SK-N-SH treated with all-trans-retinoic acid at 6 μM for 48 hours (cell line): Measurements from ENCODE around the gene EPOP.

ENCODE experiments used
- ATAC-seq: fragments of 200-7000 bp; cut with Tn5 transposase; 3 replicates; pipeline ENCODE4 v1.9.1; 2020; ENCODE audit warnings: mild to moderate bottlenecking, moderate library complexity
- ARNTL ChIP-seq: fragments of 450-650 bp; formaldehyde crosslinking; IDR thresholded peaks from 2 replicates; pipeline ENCODE4 v1.5.0; 2020; ENCODE audit warnings: low read depth, mild to moderate bottlenecking, moderate library complexity, borderline replicate concordance
- BACH2 ChIP-seq: fragments of 250-450 bp; sonication (Bioruptor Pico); IDR thresholded peaks from 2 replicates; pipeline ENCODE4 v1.9.0; 2021; ENCODE audit warnings: mild to moderate bottlenecking, borderline replicate concordance
- CSDC2 ChIP-seq: fragments of 250-450 bp; sonication (Bioruptor Pico); IDR thresholded peaks from 2 replicates; pipeline ENCODE4 v1.5.0; 2020; ENCODE audit warnings: mild to moderate bottlenecking, moderate library complexity
- ESRRG ChIP-seq: fragments of 250-450 bp; sonication (Bioruptor Pico); IDR thresholded peaks from 2 replicates; pipeline ENCODE4 v1.6.1; 2021; ENCODE audit warnings: mild to moderate bottlenecking
- GLIS3 ChIP-seq: fragments of 250-450 bp; sonication (Bioruptor Pico); IDR thresholded peaks from 2 replicates; pipeline ENCODE4 v1.5.0; 2020; ENCODE audit warnings: mild to moderate bottlenecking, moderate library complexity
- ISL1 ChIP-seq: fragments of 250-450 bp; sonication (Bioruptor Pico); IDR thresholded peaks from 2 replicates; pipeline ENCODE4 v2.1.2; 2022; ENCODE audit warnings: mild to moderate bottlenecking, moderate library complexity
- OSR1 ChIP-seq: fragments of 250-450 bp; sonication (Bioruptor Pico); IDR thresholded peaks from 2 replicates; pipeline ENCODE4 v1.8.0; 2022; ENCODE audit warnings: moderate library complexity, mild to moderate bottlenecking, inconsistent platforms
- RARB ChIP-seq: fragments of 250-450 bp; sonication (Bioruptor Pico); IDR thresholded peaks from 2 replicates; pipeline ENCODE4 v1.8.0; 2021; ENCODE audit warnings: mild to moderate bottlenecking, moderate library complexity
- SNAI2 ChIP-seq: fragments of 250-450 bp; sonication (Bioruptor Pico); IDR thresholded peaks from 2 replicates; pipeline ENCODE4 v1.5.0; 2020; ENCODE audit warnings: mild to moderate bottlenecking, moderate library complexity
- TCF4 ChIP-seq: fragments of 250-450 bp; sonication (Bioruptor Pico); IDR thresholded peaks from 2 replicates; pipeline ENCODE4 v1.8.0; 2021; ENCODE audit warnings: mild to moderate bottlenecking, moderate library complexity, borderline replicate concordance
- TOX ChIP-seq: fragments of 250-450 bp; sonication (Bioruptor Pico); IDR thresholded peaks from 2 replicates; pipeline ENCODE4 v1.8.0; 2021; ENCODE audit warnings: mild to moderate bottlenecking, moderate library complexity, borderline replicate concordance
- TSHZ2 ChIP-seq: fragments of 250-450 bp; sonication (Bioruptor Pico); IDR thresholded peaks from 2 replicates; pipeline ENCODE4 v1.5.0; 2020; ENCODE audit warnings: mild to moderate bottlenecking, moderate library complexity
- ZC3H10 ChIP-seq: fragments of 250-450 bp; sonication (Bioruptor Pico); IDR thresholded peaks from 2 replicates; pipeline ENCODE4 v1.5.1; 2021; ENCODE audit warnings: mild to moderate bottlenecking, moderate library complexity
- ZFP30 ChIP-seq: fragments of 450-650 bp; formaldehyde crosslinking; IDR thresholded peaks from 2 replicates; pipeline ENCODE4 v1.5.0; 2022; ENCODE audit warnings: mild to moderate bottlenecking, moderate library complexity
- ZNF565 ChIP-seq: fragments of 450-650 bp; formaldehyde crosslinking; conservative IDR thresholded peaks from 2 replicates; pipeline ENCODE4 v1.5.0; 2020; ENCODE audit warnings: low read depth, mild to moderate bottlenecking, moderate library complexity
- ZNF70 ChIP-seq: fragments of 450-650 bp; formaldehyde crosslinking; IDR thresholded peaks from 2 replicates; pipeline ENCODE4 v1.5.0; 2020; ENCODE audit warnings: mild to moderate bottlenecking, moderate library complexity
- ZNF8 ChIP-seq: fragments of 450-650 bp; formaldehyde crosslinking; IDR thresholded peaks from 2 replicates; pipeline ENCODE4 v1.5.0; 2020; ENCODE audit warnings: mild to moderate bottlenecking, moderate library complexity
- TF ChIP-seq, protein P1 (sequence below): fragments of 250-450 bp; sonication (Bioruptor Pico); IDR thresholded peaks from 2 replicates; pipeline ENCODE4 v1.8.0; 2021; ENCODE audit warnings: low read depth, mild to moderate bottlenecking, moderate library complexity, borderline replicate concordance
- TF ChIP-seq, protein P2 (sequence below): fragments of 250-450 bp; sonication (Bioruptor Pico); IDR thresholded peaks from 2 replicates; pipeline ENCODE4 v1.5.1; 2021; ENCODE audit warnings: mild to moderate bottlenecking, moderate library complexity
- TF ChIP-seq, protein P3 (sequence below): fragments of 250-450 bp; sonication (Bioruptor Pico); IDR thresholded peaks from 2 replicates; pipeline ENCODE4 v1.8.0; 2020; ENCODE audit warnings: mild to moderate bottlenecking, moderate library complexity, borderline replicate concordance

EPOP gene

DNA sequence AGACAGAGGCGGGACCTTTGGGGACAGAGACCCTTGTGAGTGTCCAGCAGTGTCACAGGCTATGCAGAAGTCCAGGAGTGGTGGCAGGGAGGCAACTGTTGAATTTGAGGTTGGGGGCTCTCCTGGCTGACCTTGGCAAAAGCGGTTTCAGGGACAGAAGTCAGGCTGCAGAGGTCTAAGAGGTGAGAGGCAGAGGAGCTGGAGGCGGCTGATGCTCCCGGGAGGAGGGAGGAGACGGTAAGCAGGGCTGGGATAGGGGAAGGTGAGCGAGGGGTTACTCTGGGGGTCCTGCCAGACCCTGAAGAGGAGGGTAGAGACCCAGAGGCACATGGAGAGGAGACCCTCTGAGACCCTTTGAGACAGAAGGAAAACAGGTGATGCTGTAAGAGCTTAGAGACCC lies 5.2 kb downstream of the EPOP start:
- TF ChIP-seq, protein P1, sequence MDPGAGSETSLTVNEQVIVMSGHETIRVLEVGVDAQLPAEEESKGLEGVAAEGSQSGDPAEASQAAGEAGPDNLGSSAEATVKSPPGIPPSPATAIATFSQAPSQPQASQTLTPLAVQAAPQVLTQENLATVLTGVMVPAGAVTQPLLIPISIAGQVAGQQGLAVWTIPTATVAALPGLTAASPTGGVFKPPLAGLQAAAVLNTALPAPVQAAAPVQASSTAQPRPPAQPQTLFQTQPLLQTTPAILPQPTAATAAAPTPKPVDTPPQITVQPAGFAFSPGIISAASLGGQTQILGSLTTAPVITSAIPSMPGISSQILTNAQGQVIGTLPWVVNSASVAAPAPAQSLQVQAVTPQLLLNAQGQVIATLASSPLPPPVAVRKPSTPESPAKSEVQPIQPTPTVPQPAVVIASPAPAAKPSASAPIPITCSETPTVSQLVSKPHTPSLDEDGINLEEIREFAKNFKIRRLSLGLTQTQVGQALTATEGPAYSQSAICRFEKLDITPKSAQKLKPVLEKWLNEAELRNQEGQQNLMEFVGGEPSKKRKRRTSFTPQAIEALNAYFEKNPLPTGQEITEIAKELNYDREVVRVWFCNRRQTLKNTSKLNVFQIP, result no peak
- TF ChIP-seq TSHZ2 (CRISPR knock-in tag) (no peak), ISL1 (CRISPR knock-in tag) (no peak), GLIS3 (CRISPR knock-in tag) (no peak), BACH2 (CRISPR knock-in tag) (no peak), ZNF70 (CRISPR knock-in tag) (no peak)
- TF ChIP-seq, protein P2, sequence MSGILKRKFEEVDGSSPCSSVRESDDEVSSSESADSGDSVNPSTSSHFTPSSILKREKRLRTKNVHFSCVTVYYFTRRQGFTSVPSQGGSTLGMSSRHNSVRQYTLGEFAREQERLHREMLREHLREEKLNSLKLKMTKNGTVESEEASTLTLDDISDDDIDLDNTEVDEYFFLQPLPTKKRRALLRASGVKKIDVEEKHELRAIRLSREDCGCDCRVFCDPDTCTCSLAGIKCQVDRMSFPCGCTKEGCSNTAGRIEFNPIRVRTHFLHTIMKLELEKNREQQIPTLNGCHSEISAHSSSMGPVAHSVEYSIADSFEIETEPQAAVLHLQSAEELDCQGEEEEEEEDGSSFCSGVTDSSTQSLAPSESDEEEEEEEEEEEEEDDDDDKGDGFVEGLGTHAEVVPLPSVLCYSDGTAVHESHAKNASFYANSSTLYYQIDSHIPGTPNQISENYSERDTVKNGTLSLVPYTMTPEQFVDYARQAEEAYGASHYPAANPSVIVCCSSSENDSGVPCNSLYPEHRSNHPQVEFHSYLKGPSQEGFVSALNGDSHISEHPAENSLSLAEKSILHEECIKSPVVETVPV, result no peak
- TF ChIP-seq, all 23 proteins: peak for 0
- ATAC-seq, result no peak

- no peak for ATAC-seq
- TF ChIP-seq TOX (no peak), ZNF8 (CRISPR knock-in tag) (no peak), RARB (CRISPR knock-in tag) (no peak), GLIS3 (CRISPR knock-in tag) (no peak), SNAI2 (CRISPR knock-in tag) (no peak), ZFP30 (CRISPR knock-in tag) (no peak), ARNTL (CRISPR knock-in tag) (no peak), CSDC2 (CRISPR knock-in tag) (no peak), TCF4 (no peak), ZC3H10 (CRISPR knock-in tag) (no peak), ZNF70 (CRISPR knock-in tag) (no peak), OSR1 (no peak)
- TF ChIP-seq, protein P1, result no peak
- TF ChIP-seq, all 23 proteins: peak for 0
Observed at GRCh38 chr17:38667787-38668122, 7.0 kb downstream of the EPOP start.

DNA sequence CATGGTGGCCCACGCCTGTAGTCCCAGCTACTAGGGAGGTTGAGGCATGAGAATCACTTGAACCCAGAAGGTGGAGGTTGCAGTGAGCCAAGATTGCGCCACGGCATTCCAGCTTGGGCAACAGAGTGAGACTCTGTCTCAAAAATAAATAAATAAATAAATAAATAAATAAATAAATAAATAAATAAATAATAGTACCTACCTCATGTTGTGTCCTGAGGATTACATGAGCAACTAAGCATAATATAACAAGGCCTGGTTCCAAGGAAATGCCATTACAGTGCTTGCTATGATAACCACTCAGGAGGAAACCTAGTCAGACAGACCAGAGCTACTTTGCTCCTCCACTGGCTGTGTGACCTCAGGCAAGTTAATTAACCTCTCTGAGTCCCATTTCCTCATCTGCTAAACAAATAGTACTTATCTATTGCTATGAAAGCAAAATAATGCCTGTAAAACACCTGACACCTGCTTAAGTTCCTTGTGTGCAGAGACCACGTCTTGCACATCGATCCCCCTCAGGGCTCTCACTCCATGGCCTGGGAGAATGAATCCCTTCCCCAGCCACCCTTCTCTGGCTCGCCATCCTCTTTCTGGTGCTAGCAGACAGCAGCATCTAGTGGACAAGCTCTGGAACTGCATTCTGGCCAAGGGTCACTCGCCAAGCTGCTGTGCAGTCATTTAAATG lies 7.5 kb downstream of the EPOP start:
- ATAC-seq, result peak; percentile 80
- TF ChIP-seq, protein P2, result peak; percentile 78
- TF ChIP-seq, protein P1, result no peak; the same call in 1 of the 2 replicates
- TF ChIP-seq ZNF565 (CRISPR knock-in tag) (no peak), TCF4 (no peak), GLIS3 (CRISPR knock-in tag) (0 out of 2 replicates have a peak, but pooled peaks have one; percentile 60), ZNF70 (CRISPR knock-in tag) (no peak), ESRRG (CRISPR knock-in tag) (no peak), TSHZ2 (CRISPR knock-in tag) (no peak), OSR1 (no peak), ZFP30 (CRISPR knock-in tag) (no peak)
- TF ChIP-seq, protein P3, sequence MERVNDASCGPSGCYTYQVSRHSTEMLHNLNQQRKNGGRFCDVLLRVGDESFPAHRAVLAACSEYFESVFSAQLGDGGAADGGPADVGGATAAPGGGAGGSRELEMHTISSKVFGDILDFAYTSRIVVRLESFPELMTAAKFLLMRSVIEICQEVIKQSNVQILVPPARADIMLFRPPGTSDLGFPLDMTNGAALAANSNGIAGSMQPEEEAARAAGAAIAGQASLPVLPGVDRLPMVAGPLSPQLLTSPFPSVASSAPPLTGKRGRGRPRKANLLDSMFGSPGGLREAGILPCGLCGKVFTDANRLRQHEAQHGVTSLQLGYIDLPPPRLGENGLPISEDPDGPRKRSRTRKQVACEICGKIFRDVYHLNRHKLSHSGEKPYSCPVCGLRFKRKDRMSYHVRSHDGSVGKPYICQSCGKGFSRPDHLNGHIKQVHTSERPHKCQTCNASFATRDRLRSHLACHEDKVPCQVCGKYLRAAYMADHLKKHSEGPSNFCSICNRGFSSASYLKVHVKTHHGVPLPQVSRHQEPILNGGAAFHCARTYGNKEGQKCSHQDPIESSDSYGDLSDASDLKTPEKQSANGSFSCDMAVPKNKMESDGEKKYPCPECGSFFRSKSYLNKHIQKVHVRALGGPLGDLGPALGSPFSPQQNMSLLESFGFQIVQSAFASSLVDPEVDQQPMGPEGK (CRISPR knock-in tag), result no peak
